Measurements from ENCODE around the gene SAC3D1.
A peak's percentile ranks its signal among the peaks of the same experiment; 100 is the strongest.

Gene SAC3D1

DNA sequence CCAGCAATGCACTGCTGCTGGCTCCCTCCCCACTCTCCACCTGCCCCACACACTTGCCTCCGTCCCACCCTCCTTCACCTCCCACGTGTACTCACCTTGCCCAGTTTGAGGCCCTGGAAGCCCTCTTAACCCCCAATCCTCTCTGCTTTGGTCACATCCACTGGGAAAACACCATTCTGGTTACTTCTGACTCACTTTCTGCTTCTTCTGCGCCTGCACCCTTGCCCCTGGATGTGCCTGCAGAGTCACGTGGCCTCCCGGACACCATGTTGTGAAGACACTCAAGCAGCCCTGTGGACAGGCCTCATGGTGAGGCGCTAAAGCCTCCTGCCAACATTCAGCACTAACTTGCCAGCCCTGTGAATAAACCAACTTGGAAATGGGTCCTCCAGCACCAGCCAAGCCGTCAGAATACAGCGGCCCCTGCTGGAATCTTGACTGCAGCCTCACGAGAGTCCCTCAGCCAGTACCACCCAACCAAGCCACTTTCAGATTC is 20.0 kb downstream of the SAC3D1 start:
- DNase-seq, result no peak

DNA sequence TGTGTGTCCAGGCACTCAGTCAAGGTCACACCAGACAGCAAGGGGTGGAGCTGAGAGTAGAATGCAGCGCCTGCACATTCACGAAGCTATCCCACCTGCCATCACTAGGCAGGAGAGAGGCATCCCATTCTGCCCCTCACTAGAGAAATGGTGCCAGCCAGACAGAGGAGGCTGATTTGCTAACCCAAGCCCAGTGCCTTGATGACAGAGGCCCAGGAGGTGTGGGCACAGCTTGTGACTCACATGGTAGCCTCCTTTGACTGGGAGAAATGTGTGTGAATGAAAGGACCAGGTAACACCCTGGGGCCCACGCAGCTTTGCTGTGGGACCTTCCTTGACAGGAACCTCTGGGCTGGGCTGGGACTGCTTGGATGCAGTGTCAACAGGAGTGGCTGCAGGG is 22.5 kb downstream of the SAC3D1 start:
- no peak for DNase-seq

DNA sequence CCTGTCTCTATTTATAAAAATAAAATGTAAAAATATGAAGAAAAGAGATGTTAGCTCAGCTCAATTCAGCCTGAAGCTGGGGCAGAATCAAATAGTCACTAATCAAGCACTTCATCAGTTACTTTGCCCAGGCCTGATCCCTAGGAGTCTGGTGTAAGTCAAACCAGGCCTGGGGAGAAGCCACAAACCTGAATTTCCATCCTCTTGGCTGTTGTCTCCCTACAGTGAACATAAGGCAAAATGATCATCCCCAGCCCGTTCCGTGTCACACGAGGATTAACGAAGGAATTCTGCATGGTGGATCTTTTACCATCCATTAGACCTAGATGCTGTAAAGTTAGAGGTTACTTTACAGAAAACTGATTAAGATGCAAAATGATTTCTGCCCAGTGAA is 23.8 kb downstream of the SAC3D1 start:
- DNase-seq, result no peak

DNA sequence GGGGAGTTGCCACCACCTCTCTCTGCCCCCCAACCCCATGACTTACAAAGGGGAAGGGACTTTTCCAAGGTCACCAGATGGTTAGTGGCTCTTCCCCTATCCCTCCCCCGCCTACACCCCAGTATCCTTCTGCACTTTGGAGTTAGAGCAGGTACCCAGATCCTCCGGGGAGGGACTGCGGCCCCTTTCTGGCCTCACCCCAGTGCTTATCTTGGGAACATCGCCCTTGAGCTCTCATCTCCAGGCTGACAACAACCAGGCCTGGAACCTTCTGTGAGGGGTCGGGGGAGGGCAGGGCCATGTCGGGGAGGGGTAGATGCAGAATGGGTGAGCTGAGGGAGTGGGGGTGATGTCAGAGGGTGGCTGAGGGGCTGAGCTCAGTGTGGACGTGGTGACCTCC is 24.8 kb downstream of the SAC3D1 start:
- no peak for DNase-seq

DNA sequence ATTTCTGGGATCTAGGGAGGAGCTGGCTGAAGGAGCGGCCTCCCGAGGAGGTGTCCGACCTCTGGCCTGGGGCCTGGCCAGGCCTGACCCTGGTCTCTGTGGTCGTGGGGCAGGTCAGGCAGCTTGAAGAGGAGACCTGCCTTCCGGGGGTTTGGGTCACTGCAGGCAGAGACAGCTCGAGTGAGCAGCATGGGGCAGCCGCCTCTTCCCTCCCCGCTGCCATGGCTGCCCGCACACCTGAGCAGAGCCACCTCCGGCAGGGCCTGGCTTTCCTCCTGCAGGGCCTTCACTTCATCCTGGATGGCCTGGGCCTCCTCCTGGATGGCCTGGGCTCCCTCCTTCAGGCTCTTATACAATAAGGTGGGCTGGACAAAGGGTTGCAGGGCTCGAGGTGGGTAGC is 25.3 kb downstream of the SAC3D1 start:
- no peak for DNase-seq

DNA sequence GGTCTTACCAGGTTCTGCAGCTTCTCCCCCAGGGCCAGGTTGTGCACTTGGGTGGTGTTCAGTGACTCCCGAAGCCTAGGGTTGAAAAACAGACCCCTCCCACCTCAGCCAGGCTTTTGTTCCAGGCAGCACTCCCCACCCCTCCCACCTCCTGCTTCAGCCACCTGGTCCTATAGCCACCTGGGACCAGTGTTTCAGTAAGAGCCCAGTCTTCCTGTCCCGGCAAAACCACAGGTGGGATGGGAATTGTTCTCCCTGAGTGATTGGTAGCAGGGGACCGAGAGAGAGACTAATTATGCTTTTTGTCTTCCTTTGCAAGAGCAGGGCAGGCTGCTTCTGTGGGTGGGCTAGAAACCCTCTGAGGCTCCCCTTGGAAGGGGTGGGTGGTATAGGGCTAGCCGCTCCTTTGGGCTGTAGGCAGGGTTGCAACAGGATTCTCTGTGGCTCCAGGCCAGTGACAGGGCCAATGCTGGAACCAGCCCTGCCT is 25.8 kb downstream of the SAC3D1 start:
- DNase-seq, result no peak

DNA sequence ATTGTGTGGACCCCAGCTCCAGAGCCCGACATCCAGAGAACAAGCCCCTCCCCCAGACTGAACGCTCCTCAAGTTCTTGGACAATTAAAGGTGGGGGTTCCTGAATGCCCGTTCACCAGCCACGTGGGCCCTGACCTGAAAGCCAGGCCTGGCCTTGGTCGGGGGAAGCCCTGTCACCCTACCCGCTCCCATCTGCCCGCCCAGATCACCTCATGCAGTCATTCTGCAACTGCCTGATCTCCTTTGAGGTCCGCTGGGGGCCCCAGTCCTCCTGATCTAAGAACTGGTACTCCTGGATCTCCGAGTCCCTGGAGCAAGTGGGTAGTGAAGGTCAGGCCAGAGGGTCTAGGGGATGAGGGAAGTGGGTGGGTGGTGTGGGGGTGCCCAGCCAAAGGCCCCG is 26.4 kb downstream of the SAC3D1 start:
- DNase-seq, result no peak

DNA sequence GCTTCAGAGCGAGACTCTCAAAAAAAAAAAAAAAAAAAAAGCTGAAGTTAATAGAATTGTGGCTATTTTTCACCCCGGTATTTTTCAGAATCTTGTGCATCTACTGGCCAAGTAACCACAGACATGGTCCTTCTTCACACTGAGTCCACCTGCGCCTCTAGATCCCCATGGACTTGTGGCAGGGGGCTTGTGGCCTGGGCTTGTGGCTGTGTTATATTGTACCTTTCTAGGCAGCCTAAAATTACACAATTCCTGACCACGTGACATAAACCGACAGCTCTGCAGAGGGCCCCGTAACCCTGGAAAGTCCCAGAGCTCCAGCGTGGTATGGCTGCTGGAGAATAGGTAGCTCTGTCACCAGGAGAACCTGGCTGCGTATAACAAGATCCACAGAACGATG is 28.2 kb downstream of the SAC3D1 start:
- DNase-seq, result no peak

DNA sequence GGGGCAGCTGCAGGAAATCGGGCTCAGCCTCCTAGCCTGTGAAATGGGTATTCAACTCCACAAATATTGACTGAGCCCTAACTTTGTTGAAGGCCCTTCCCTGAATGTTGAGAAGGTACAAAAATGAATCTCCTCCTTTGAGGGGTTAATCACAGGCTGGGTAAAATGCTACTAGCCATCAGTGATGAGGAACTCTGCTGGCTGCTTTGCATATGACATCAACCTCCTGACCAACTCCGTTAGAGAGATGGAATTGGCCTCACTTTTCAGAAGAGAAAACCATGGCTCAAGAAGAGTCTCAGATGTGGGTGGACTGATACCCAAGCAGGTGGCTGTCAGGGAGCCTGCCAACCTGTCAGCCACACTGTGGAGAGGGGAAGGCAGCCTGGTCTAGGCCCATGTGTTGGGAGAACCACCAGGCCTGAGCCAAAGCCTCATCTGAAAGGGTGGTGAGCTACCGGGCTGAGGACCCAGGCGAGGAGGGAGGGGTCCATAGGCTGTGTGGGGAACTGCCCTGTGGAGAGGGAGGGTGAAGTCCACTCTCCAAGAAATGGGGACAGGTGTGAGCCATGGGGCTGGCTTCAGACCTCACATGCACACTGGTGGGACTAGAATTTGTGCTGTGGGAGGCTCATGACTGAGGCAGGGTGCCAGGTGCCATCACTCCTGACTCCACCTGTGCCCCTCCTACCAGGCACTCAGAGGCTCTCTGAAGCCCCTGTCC is 31.1 kb downstream of the SAC3D1 start:
- no peak for DNase-seq

DNA sequence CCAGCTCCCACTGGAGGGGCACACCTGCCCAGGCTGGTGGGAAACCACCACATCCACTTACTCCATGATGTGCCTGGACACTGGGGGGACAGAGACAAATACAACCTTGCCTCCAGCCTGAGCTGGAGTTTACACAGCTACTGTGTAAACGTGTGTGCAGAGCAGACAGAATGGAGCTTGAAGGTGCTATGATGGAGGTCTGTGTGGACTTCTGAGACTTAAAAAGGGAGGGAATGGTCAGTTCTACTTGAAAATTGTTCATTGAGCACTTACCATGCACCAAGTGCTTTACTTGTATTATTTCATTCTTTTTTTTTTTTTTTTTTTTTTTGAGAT is 31.6 kb downstream of the SAC3D1 start:
- no peak for DNase-seq

DNA sequence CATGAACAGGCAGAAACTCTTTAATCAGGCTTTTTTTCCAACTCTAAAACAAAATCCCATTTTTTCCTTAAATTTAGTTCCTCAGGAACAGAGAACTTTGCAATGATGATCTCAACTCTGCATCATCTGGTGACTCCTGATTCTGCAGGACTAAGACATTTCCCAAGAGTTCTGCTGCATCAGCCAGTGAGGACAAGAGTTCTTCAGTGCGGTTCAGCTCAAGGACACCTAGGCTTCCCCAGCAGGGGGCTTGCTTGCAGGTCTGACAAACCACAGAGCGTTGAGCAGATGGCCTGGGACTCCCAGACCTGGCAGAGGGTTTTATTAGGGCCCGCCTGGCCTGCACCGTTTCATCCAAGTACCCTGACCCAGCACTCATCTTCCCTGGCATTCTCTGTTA is 36.4 kb downstream of the SAC3D1 start:
- no peak for DNase-seq

DNA sequence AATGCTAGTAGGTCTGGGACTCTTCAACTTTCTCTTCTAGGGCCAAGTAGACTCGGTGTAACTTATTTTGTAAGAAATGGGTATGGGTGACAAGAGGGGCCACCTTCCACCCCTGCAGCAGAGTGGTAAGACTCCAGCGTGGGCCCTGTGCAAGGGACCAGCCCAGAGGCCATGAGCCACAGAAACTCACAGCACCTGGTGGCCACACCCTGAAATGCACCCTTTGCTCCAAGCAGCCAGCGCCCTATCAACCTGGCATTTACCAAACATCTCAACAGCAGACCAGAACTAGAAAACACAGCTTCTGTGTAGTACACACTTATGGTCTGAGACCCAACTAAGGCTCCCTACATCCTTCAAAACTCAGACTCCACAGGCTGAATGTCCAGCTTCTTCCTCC is 37.1 kb downstream of the SAC3D1 start:
- DNase-seq, result no peak

DNA sequence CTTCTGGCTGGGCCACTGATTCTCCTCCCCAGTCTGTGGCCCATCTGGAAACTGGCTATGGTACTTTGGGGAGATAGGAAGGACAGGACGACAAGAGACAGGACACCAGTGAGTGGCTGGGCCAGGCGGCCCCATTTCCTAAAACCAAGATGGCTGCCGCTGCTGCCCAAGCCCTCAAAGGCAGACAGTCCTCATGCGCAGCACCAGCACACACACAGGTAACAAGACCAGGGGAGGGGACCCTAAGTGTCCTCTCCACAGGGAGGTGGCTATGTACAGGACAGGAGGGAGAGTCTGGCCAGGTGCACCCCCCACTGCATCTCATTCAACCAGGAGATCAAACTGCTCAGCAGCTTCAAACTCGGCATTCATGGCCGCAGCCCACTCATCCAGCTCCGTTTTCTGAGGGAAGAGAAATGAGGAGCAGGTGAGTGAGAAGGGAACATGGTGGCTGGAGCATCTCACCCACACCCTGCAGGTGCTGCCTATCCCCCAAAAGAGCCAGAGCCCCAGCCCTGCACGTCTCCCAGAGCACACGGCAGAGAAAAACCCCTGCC is 37.9 kb downstream of the SAC3D1 start:
- no peak for DNase-seq

DNA sequence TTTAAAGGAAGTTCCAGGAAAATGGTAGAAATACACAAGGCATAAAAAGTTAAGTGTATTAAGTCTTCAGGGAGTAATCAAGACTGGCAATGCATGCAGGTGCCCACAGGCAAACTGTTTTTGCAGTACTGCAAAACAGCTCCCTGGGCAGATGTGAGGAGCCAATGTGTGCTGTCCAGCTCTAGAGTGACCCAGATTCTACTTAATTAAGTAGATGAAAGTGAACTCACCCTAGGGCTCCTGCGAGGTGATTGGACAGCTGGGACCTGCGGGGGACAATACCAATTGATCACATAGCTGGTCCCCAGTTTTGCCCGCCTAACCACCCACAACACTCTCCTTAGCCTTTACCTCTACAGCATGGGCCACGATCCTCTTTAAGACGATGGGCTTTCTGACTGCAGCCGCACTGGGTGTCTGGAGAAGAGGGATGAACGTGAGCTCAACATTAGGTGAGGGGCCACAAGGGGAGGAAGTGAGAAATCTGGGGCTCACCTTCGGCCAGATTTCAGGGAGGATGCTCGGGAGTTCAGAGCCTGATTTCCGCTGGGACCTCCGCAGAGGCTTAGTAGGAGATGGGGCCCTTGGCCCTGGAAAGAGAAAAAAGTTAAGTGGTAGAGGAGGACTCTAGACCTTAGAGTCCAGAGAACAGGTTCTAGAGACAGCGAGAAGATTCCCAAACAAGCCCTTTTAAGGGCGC is 42.3 kb downstream of the SAC3D1 start:
- no peak for DNase-seq

DNA sequence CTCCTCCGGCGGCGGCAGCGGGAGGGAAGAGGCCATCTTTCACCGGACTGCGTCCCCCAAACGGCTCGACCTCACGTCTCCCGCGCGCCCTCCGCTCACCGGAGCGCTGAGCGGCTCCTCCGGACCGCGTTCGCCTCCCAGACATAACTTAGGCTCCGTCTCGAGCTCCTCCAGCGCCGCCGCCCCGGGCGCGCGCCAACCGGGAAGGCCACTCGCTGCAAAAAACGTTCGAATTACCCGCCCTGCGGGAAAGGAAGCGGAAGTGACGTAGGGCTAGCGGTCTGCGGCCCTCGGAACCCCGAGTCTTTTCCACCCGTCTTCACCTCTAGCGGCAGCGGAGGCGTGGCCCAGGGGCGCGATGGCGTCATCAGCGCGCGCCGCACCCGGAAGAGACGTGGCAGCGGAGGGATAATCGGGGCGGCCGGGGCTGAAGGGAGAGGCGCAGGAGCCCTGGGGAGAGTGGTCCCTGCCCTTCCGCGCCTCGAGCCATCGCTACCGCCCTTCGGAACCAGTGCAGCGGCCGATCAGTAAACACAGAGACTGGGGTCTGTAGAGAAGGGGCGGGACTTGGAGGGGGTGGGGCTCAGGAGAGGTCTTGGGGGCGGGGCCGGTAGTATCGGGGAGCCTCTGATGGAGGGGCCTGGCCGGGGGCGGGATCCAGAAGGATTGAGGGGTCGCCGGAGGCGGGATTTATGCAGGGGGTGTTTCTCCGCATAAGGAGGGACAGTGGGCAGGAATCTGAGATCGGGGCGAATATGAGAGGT is 43.0 kb downstream of the SAC3D1 start, which contains the start of the genes CDCA5 and ZFPL1:
TSS of gene CDCA5 (minus strand) at position 207 of the 764 bp plus-strand sequence. CDS start at position 145, 62 bp downstream.
TSS of gene ZFPL1 (plus strand) at position 389 of the 764 bp plus-strand sequence. CDS start 477 bp downstream, outside the sequence.
- peak; percentile 97 for DNase-seq

DNA sequence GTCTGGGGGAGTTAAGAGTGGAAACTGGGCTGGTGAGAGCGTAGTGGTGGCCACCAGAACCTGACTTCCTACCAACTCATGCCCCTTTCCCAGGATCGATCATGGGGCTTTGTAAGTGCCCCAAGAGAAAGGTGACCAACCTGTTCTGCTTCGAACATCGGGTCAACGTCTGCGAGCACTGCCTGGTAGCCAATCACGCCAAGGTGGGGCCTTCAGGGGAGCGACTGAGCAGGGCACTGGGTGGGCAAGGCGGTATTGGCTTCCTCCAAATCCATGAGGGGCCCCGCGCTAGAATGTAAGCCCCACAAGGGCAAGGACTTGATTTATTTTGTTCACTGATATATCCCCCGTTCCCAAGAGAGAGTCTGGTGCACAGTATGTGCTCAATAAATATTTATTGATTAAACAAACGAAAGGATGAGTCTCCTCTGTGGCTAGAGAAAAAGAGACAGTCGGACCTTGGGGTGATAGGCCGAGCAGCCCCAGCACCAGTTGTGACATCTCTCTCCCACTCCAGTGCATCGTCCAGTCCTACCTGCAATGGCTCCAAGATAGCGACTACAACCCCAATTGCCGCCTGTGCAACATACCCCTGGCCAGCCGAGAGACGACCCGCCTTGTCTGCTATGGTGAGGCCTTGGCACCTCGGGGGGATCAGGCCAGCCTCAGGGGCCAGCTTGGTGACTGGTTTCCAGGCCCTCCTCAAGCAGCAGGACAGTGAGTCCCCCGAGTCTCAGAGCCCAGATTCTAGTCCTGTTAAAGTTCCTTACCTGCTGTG is 43.8 kb downstream of the SAC3D1 start:
- no peak for DNase-seq

DNA sequence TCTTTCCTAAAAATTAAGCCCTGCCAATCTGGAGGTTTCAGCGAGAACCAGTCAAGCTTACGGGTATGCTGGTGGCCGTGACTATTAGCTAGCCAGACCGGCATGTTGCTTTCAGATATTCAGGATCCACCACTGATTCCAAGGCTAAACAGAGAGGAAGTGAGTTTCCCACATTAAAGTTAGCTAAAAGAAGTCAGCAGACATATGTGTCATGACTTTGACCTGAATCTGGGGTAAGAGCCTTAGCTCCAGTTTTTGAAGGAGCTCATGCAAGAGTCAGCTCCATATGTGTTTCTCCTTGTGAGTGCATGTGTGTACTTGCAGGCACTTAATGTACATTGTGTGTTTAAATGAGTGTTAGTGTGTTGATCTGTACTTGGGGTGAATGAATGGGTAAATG is 44.4 kb downstream of the SAC3D1 start:
- DNase-seq, result no peak

DNA sequence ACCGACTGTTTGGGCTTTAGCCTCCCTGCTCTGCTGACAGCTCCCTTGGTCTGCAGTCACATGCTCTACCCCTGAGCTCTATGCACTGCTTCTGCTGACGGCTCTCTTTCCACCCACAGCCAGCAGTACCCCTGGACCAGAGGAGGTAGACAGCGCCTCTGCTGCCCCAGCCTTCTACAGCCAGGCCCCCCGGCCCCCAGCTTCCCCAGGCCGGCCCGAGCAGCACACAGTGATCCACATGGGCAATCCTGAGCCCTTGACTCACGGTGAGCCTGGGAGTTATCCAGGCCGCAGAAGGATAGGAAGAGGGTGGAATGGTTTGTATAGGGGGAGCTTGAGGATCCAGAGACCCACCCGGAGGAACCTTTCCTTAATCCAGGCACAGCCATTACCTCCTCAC is 45.8 kb downstream of the SAC3D1 start:
- no peak for DNase-seq

DNA sequence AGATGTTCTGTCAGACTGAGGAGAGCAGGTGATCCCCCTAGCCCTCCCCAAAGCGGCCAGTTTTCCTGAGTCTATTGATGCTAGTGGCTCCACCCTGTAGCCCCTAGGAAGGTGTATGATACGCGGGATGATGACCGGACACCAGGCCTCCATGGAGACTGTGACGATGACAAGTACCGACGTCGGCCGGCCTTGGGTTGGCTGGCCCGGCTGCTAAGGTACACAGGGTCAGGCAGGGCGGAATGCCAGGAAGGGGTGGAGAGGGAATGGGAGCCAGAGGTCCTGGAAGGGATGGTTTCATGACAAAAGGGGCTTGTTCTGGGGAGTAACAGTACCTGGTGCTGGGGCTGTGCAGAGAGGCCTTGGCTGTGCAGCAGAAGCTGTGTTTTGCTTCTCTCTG is 46.2 kb downstream of the SAC3D1 start:
- no peak for DNase-seq

DNA sequence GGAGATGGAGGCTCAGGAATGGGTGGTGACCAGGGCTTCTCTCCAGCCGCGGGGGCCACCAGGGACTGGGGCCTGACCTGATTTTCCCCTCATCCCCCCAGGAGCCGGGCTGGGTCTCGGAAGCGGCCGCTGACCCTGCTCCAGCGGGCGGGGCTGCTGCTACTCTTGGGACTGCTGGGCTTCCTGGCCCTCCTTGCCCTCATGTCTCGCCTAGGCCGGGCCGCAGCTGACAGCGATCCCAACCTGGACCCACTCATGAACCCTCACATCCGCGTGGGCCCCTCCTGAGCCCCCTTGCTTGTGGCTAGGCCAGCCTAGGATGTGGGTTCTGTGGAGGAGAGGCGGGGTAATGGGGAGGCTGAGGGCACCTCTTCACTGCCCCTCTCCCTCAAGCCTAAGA is 46.8 kb downstream of the SAC3D1 start:
- no peak for DNase-seq

DNA sequence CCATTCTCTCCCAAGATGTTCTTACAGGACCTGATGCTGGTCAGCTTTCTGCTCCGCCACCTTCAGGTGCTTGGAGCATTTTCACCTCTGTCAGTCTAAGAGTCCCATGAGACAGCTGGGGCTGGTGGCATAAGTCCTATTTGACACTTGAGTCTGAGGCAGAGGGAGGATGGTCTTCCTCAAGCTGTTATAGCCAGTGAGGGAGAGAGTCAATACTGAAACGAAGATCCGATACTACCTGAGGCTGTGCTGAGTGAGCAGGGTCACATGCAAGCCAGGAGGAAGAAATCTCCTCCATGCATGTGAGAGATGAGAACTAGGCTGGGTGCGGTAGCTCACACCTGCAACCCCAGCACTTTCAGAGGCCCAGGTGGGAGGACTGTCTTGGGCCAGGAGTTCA is 48.6 kb downstream of the SAC3D1 start:
- DNase-seq, result no peak

DNA sequence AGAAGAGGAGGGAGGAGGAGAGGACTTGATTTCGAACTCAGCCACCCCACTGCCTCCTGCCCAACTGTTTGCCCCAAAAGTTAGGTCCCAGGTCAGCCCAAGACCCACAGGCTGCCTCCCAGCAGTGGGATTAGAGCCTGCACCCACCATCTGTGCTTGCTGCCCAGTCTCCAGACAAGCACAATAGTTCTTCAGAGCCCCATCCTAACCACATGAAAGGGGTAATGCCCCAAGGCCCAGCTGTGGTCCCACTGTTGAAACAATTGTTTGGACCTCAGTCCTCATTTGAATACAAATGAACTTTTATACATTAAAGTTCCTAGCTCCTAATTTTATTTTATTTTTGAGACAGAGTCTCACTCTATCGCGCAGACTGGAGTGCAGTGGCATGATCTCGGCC is 49.6 kb downstream of the SAC3D1 start:
- DNase-seq, result peak; percentile 38
